GM10248 (cell line): Measurements from ENCODE around the gene DMRT2.

ENCODE experiments used
- CTCF ChIA-PET: fragments of 300-600 bp; sonication (Branson Sonifier 250); formaldehyde crosslinking; extraction: SDS; loops from one replicate; lab custom pipeline; 2021; ENCODE audit warnings: antibody characterized with exemption; lab: Yijun Ruan, JAX
- POLR2A ChIA-PET: fragments of 350-650 bp; sonication (Branson Sonifier 250); formaldehyde crosslinking; extraction: SDS; loops from one replicate; lab custom pipeline; 2020; ENCODE audit warnings: antibody characterized with exemption; lab: Yijun Ruan, JAX
- DNase-seq: peaks from one replicate; pipeline ENCODE4 v3.0.0; 2012; ENCODE audit errors: extremely low spot score
- TF ChIP-seq, protein P1 (sequence below): IDR thresholded peaks from 2 replicates; pipeline ENCODE4 v1.5.1; 2012; ENCODE audit warnings: mild to moderate bottlenecking, low read depth; ENCODE audit errors: extremely low read depth, missing control alignments, control extremely low read depth

Gene DMRT2

DNA sequence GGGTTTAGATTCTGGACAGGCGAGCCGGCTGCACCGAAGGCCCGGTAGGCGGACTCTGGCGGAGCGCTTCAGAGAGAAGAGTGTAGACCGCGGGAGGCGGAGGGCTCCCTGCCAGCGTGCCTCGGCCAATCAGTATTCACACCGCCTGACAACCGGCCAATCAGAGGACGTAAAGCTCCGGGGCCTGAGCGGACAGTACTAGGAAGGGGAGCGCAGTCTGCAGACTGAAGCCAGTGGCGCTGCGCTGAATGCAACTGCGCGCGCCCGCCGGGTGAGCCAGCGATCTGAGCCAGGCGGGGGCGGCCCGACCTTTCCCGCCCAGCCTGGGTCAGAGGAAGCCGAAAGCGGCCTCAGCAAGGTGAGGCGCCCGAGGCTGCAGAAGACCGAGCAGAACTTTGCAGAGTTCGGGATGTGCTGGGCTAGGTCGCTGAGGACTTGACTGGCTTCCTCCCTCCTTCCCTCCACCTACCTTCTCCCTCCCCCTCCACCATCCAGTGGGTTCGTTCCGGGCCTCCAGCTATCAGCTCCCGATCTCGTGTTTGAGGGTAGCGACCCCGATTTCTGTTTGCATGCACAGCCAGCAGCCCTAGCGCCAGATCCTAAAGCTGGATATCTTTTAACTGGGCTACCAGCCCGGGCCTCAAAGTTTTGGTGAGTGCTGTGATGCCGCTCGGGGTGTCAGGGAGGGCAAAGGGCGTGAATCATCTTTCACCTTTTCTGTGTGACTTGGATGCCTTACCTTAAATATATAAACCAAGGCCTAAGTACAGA, at the start of gene DMRT2:
DMRT2 (plus strand) TSS at position 233 of the 771 bp plus-strand sequence. CDS start 1,257 bp downstream, outside the sequence.
- POLR2A ChIA-PET, result no interaction called here
- CTCF ChIA-PET, result no interaction called here
- DNase-seq, result peak; percentile 64
- TF ChIP-seq, protein P1, sequence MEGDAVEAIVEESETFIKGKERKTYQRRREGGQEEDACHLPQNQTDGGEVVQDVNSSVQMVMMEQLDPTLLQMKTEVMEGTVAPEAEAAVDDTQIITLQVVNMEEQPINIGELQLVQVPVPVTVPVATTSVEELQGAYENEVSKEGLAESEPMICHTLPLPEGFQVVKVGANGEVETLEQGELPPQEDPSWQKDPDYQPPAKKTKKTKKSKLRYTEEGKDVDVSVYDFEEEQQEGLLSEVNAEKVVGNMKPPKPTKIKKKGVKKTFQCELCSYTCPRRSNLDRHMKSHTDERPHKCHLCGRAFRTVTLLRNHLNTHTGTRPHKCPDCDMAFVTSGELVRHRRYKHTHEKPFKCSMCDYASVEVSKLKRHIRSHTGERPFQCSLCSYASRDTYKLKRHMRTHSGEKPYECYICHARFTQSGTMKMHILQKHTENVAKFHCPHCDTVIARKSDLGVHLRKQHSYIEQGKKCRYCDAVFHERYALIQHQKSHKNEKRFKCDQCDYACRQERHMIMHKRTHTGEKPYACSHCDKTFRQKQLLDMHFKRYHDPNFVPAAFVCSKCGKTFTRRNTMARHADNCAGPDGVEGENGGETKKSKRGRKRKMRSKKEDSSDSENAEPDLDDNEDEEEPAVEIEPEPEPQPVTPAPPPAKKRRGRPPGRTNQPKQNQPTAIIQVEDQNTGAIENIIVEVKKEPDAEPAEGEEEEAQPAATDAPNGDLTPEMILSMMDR, result no peak

DNA sequence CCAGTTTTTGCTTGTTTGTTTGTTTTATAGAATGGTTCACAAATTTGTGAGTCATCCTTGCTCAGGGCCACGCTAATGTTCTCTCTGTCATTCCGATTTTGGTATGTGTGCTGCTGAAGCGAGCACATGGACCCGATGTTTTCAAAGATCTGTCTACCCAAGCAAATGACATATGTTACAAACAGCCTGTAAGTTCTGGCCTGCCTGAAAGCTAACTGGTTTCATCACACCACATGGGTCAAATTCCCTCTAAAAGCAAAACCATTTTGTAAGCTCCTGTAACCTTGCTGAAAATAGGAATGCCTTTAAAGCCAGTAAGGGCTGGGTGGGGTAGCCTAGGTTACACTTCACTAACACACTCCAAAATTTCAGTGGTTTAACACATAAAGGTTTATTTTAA, 48.3 kb upstream of the DMRT2 start:
- TF ChIP-seq, protein P1, result no peak
- no peak for DNase-seq
- POLR2A ChIA-PET, result no interaction called here
- CTCF ChIA-PET, result interaction anchor here (2.6 to 7.2 kb wide), 3 partner anchors 8 to 109 kb away, joined by 8 to 92 read pairs (median 38); no protein-coding TSS in a partner anchor

DNA sequence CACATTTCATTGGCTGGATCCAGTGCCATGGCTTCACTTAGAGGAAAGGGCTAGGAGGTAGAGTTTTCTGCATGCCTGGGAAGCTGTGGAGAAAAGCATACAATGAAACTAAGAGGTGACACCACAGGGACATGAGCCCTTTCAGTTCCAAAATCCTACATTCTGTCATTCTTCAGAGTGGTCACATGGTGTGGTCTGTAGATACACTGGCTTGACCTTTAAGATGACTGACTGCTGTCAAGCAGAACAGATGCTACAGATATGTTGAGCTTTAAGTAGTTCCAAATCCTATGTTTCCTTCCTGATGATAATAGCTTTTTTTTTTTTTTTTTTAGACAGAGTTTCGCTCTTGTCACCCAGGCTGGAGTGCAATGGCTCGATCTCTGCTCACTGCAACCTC, 47.5 kb upstream of the DMRT2 start:
- ChIA-PET CTCF (interaction anchor here (1.6 to 7.2 kb wide), 3 partner anchors 103 to 155 kb away, joined by 3 to 92 read pairs (median 20); no protein-coding TSS in a partner anchor), POLR2A (no interaction called here)
- TF ChIP-seq, protein P1, result no peak
- no peak for DNase-seq

DNA sequence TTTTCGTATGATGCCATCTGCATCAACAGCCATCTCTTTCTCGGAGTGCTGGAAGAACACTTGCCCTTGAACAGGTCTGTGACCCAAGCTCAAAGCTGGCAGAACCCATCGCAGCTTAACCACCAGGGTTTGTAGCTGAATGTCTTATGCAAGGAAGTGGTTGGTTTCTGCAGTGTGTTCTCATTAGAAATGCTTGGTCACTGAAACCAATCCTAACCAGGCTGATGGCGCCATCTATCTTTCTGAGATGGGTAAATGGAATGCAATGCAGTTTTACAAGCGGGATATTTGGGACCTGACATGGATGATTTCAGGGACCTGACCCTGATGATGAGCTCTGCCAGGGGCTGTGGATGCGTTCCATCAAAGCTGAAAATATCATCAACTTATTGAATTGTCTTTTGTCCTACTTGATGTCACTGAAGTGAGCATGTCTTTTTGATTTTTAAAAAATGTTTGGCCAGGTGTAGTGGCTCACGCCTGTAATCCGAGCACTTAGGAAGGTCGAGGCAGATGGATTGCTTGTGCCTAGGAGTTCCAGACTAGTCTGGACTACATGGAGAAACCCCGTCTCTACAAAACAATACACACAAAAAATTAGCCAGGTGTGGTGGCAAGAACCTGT, 45.0 kb upstream of the DMRT2 start:
- TF ChIP-seq, protein P1, result peak; percentile 55
- DNase-seq, result peak; percentile 54
- CTCF ChIA-PET, result interaction anchor here (0.7 to 7.2 kb wide), 28 partner anchors 10 to 656 kb away, joined by 3 to 92 read pairs (median 4); no protein-coding TSS in a partner anchor

DNA sequence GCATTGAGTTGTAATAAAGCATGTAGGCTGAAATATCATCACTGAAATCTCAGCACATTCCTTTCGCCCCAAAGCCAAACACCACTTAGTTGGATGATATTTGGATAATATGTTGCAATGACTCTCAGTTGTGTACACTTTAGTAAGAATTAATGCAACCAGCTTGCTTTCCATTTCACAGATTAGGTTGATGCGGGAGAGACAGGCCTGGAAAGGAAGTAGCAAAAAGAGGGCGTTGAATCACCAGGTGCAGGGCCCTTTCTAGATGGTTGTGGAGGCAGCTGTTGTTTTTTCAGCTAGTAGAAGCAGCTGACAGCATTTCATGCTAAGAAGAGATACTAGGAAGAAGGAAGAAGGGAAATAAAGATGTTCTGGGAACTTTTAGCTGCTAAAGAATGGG, 42.8 kb upstream of the DMRT2 start:
- POLR2A ChIA-PET, result no interaction called here
- CTCF ChIA-PET, result interaction anchor here (6.4 kb wide), 1 partner anchor 114 kb away, joined by 106 read pairs; no protein-coding TSS in a partner anchor
- DNase-seq, result no peak
- TF ChIP-seq, protein P1, result no peak

More for the DNA sequence above, 45.0 kb upstream of the DMRT2 start:
- POLR2A ChIA-PET, result no interaction called here

DNA sequence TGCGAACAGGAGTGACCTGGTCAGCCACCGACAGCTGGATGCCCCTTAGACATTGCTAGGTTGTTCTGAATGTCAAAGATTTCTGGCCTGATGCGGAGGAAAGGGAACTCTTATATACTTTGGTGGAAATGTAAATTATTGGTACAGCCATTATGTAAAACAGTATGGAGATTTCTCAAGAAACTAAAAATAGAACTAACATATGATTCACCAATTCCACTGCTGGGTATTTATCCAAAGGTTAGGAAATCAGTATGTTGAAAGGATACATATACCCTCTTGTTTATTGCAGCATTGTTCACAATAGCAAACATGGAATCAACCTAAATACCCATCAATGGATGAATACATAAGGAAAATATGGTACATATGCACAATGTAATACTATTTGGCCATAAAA, 41.9 kb upstream of the DMRT2 start:
- DNase-seq, result no peak
- TF ChIP-seq, protein P1, result no peak
- POLR2A ChIA-PET, result no interaction called here
- CTCF ChIA-PET, result interaction anchor here (0.8 to 6.4 kb wide), 12 partner anchors 8 to 433 kb away, joined by 3 to 106 read pairs (median 8); no protein-coding TSS in a partner anchor
